GM18511 (cell line): Measurements from ENCODE around the gene RP9.
"Not testable (repeated sequence)": the region's sequence is repeated elsewhere in the genome, so short reads cannot be mapped to it uniquely, and the experiment has no call there.

Experiments
- ATAC-seq: cut with Tn5 transposase; IDR thresholded peaks from one replicate; pipeline ENCODE4 v1.9.1; 2021; ENCODE audit warnings: mild to moderate bottlenecking, moderate library complexity; ENCODE audit not compliant: unreplicated experiment

Gene RP9

DNA sequence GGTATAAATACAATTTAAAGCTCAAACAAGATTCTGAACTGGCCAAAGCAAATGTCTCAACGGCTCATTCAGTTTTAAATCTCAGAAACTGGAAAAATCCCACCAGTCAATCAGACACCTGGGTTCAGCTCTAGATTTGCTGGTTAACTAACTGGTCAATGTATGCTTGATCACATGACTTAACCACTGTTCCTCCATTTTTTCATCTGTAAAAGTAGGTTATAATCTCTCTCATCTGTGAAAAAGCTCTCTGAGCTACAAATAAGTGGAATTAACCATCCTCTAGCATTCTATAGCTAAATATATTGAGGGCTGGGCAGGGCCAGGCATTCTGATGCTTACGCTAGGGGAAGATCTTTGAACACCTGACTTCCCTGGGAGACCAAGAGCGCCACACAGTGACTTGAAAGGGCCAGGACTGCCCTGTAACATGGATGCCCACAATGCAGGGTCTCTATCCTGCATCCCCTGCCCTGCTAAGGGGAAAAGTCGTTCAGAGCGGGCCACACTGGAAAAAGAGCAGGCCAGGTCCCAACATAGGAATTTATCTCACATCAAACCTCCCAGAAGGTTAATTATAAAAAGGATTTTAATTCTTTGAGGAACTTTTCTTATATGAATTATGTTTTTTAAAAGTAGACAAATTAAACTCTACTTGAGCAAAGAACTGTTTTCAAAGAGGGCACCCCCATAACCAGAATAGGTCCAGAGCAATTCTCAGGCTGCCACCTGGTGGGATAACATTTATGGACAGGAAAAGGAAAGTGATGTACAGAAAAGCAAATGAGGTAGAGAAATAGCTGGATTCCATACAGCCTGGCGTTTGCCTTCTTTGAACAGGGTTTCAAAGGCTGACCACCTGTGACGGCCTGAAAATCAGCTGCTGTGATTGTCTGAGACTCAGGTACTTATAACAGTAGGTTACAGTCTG lies 1.8 kb downstream of the RP9 start:
- ATAC-seq = peak; percentile 38

DNA sequence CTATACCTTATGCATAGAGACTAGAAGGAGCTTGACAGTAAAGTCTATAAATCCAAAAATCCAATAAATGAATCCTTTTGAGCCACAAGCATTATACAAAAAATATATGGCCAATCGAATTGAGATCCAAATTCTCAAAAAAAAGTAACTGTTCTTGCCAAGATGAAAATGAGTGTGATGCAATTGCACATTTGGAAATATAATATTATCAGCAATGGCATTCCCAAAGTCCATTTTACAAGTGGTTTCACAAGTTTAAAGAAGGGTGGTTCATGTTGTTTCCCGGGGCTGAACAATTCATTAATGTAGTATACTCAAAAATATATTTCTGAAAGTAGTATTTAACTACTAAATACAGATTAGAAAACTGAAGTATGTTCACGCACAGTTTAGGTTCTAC lies 7.3 kb downstream of the RP9 start:
- ATAC-seq = no peak

DNA sequence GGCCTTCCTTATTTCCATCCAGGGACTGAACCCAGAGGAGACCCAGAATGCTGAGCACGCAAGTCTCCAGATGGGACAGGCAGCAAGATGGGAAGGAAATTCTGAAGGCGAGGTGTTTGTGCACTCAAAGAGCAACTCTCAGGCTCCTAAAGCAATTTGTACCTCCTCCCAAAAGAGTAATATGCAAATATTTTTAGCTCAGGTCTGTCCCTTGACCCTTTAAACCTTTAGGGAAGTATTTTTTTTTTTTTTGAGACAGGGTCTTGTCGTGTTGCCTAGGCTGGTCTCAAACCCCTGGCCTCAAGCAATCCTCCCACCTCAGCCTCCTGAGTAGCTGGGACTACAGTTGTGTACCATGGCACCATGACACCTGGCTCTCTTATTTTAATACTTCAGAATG lies 8.4 kb downstream of the RP9 start:
- ATAC-seq = no peak

- no peak for ATAC-seq
Measured at GRCh38 chr7:33099154-33099940, 9.9 kb downstream of the RP9 start.

DNA sequence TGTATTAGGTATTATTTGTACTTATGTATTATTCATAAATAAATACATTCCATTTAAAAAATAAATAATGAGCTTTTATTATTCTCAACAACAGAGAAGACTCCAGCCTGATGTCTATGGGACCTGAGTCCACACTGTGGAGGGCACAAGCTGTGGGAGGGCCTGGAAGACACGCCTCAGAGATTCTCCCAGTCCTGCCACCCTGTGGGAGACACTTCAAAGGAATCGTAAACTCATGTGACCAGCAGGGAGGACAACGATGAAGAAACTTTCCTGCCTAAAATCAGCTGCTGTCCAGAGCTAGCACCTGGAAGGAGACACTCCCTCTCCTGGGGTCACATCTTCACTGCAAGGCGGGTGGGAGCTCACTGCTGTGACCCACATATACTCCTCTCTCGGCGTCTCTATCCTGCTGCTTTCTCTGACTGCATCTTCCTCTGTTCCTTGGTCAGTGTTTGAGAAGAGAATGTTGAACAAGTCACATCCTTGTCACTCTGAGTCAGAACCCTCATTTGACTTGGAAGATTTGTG lies 14.4 kb downstream of the RP9 start:
- ATAC-seq = not testable (repeated sequence)

GRCh38 chr7:33093266-33093665 lies 15.9 kb downstream of the RP9 start:
- no peak for ATAC-seq

- ATAC-seq = no peak
Measured at GRCh38 chr7:33091641-33092191, 17.5 kb downstream of the RP9 start.

DNA sequence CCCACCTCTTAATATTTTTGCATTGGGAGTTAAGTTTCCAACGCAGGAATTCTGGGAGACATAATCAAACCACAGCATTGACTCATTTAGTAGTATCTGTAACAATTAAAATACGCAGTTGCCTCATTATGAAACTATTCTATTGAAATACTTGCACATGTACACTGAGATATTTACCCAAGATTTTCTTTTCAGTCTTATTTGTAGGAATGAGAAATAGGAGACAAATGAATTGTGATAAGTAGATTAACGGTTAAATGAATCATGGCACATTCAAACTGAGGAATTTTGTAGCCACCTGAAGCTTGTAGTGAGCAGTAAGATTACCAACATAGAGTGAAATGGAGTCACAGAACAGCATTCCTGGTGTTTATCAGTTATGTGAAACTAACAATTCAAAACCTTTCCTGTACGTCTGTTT lies 18.1 kb downstream of the RP9 start:
- no peak for ATAC-seq

DNA sequence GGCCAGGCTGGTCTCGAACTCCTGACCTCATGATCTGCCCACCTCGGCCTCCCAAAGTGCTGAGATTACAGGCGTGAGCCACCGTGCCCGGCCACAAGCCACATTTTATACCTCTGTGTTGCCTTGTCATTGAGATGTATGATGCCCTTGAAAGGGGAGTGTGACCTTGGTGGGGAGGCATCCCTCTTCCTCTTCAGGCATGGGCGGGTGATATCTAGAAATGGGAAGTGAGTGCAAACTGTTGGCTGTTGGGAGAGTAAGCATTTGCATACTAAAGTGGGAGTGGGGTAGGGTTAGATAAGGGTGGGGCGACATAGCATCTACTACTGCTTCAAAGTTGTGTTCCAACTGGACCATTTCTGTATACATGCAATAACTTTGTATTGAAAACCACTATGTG lies 20.1 kb downstream of the RP9 start:
- ATAC-seq = no peak

GRCh38 chr7:33087858-33088257 lies 21.3 kb downstream of the RP9 start:
- ATAC-seq = no peak

- ATAC-seq = no peak
Measured at GRCh38 chr7:33087356-33087755, 21.8 kb downstream of the RP9 start.

DNA sequence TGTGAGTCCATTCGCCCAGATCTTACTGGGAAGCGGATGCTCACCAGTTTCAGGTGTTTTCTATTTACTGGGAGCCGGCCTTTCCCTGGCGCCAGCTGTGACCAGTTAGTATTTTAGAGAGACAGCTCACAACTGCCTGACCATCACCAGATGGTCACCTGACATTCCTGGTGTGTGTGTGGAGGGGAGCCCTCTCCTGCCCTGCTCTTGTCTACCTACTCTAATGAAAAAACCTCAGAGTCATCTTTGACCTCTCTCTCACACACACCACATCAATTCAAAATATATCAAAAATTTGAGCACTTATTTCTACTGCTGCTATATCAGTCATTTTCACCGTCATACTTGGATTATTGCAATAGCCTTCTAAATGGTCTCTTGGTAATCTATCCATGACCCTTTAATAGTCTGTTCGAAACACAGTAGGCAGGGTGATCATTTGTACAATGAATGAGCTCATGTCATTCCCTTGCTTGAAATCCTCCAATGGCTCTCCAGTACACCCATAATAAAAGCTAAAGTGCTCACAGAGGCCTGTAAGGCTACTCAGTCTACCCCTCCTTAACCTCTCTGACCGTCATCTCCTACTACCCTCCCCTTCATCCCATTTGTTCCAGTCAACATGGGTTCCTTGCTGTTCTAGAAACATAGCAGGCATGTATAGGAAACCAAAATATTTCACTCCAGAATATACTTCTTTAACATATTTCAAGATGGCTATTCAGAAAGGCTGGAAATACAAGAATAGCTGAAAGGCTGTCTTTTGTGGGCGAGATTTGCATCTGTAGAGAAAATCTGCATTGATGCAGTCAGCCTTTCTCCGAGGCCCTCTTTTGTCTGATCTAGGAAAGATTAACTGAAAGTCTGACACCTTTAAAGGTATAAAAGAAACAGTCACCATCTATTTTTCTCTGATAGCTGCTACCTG lies 29.2 kb downstream of the RP9 start:
- no peak for ATAC-seq

GRCh38 chr7:33079096-33079495 lies 30.1 kb downstream of the RP9 start:
- no peak for ATAC-seq

GRCh38 chr7:33076737-33077136 lies 32.5 kb downstream of the RP9 start:
- ATAC-seq = peak; percentile 79

DNA sequence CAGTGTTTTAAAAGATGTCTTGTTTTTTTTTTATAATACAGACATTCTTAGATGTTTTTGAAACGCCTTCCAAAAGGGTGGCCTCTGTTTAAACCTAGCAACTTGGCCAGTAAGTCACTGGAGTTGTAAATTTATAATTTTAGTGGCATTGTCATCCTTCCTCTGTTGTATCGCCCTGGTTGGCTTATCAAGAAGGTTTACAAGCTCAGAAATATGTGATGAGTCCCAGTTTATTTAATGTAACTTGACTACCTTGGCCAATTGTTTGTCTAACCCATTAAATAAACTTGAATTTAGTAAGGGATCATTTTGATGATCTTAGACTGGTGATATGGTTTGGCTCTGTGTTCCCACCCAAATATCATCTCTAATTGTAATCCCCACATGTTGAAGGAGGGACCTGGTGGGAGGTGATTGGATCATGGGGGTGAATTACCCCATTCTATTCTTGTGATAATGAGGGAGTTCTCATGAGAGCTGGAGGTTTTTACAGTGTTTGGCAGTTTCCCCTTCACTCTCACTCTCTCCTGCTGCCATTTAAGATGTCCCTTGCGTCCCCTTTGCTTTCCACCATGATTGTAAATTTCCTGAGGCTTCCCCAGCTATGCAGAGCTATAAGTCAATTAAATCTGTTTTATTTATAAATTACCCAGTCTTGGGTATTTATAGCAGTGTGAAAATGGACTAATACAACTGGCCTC lies 33.2 kb downstream of the RP9 start:
- no peak for ATAC-seq

DNA sequence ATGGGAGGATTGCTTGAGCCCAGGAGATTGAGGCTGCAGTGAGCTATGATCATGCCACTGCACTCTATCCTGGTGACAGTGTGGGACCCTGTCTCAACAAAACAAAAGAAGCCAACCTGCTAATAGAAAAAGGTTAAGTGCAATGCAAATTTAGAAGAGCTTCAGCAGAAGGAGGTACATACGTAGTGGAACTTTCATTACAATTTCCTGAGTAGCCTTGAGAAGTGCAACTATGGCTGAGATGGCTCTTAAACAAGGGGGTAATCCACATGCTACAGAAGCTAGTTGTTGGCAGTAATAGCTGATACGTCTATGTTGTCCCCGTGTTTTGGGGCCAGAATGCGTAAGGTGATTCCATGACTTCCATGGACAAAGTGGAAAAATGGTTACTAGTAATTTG lies 36.0 kb downstream of the RP9 start:
- ATAC-seq = no peak

DNA sequence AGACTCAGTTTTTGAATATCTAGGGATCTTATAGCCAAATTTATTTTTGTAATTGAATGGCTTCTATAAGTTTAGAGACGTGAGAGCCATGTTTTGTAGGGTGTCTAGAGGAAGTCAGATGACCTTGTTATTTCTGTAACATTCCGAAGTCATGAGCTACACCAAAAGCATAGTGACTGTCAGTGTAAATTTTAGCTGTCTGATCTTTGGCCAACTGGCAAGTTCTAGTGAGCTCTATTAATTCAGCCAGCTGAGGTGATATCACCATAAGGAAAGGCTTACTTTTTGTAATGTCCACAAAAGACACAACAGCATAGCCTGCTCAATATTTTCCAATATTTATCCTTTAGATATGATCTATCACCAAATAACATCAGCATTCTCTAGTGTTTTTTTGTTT lies 36.7 kb downstream of the RP9 start:
- no peak for ATAC-seq

GRCh38 chr7:33070831-33071230 lies 38.4 kb downstream of the RP9 start:
- ATAC-seq = no peak

- ATAC-seq = no peak
Measured at GRCh38 chr7:33070277-33070676, 38.9 kb downstream of the RP9 start.

GRCh38 chr7:33067921-33068320 lies 41.3 kb downstream of the RP9 start:
- no peak for ATAC-seq
